B cell (primary cell): ENCODE measurements around the gene FBXO10.
"Not testable (repeated sequence)": the region's sequence is repeated elsewhere in the genome, so short reads cannot be mapped to it uniquely, and the experiment has no call there.

Experiments
- EZH2 ChIP-seq: IDR thresholded peaks from 2 replicates; pipeline ENCODE4 v1.6.1; 2012; ENCODE audit warnings: borderline replicate concordance, low read depth, mild to moderate bottlenecking, moderate library complexity, low read length; ENCODE audit not compliant: insufficient read depth, poor library complexity, severe bottlenecking
- TF ChIP-seq, protein P1 (sequence below): fragments of 200-600 bp; IDR thresholded peaks from one replicate; pipeline ENCODE4 v1.8.0; 2022; ENCODE audit warnings: antibody characterized with exemption, mild to moderate bottlenecking

DNA sequence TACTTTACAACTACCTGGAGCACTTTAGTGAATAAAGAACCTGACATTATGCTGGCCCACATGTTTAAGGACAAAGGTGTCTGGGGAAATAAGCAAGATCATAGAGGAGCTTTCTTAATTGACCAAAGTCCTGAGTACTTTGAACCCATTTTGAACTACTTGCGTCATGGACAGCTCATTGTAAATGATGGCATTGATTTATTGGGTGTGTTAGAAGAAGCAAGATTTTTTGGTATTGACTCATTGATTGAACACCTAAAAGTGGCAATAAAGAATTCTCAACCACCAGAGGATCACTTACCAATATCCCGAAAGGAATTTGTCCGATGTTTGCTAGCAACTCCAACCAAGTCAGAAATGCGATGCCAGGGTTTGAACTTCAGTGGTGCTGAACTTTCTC lies 98.7 kb downstream of the FBXO10 start:
- TF ChIP-seq, protein P1, sequence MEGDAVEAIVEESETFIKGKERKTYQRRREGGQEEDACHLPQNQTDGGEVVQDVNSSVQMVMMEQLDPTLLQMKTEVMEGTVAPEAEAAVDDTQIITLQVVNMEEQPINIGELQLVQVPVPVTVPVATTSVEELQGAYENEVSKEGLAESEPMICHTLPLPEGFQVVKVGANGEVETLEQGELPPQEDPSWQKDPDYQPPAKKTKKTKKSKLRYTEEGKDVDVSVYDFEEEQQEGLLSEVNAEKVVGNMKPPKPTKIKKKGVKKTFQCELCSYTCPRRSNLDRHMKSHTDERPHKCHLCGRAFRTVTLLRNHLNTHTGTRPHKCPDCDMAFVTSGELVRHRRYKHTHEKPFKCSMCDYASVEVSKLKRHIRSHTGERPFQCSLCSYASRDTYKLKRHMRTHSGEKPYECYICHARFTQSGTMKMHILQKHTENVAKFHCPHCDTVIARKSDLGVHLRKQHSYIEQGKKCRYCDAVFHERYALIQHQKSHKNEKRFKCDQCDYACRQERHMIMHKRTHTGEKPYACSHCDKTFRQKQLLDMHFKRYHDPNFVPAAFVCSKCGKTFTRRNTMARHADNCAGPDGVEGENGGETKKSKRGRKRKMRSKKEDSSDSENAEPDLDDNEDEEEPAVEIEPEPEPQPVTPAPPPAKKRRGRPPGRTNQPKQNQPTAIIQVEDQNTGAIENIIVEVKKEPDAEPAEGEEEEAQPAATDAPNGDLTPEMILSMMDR = not testable (repeated sequence)
- TF ChIP-seq EZH2 = not testable (repeated sequence)
